HG03575 (cell line): ENCODE results near the gene PNCK.

Source experiments
- ATAC-seq: cut with Tn5 transposase; IDR thresholded peaks from one replicate; pipeline ENCODE4 v1.9.1; 2021; ENCODE audit not compliant: unreplicated experiment, insufficient number of reproducible peaks, low FRiP score; ENCODE audit errors: extremely low read depth

Gene PNCK

GRCh38 chrX:153668423-153669173 lies 5.0 kb downstream of the PNCK start:
- no peak for ATAC-seq

DNA sequence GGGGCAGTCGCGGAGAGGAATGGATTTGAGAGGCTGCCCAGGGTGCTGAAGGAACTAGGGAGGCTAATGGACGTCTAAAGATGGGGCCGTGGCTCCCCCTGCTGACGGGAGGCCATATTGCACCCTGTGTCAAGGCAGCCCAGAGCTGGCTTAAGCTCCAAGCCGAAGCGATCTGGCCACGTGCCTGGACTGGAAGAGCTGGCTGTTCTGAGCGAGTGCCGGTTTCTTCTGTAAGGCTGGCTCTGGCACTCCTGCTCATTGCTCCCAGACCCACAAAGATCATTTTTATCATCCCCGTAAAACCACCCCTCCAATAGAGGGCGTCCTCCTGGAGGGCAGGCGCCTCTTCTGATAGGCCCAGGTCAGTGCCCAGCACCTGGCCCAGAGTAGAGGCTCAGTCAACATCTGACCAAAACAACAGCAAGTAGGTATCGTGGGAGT lies 5.6 kb downstream of the PNCK start:
- no peak for ATAC-seq

DNA sequence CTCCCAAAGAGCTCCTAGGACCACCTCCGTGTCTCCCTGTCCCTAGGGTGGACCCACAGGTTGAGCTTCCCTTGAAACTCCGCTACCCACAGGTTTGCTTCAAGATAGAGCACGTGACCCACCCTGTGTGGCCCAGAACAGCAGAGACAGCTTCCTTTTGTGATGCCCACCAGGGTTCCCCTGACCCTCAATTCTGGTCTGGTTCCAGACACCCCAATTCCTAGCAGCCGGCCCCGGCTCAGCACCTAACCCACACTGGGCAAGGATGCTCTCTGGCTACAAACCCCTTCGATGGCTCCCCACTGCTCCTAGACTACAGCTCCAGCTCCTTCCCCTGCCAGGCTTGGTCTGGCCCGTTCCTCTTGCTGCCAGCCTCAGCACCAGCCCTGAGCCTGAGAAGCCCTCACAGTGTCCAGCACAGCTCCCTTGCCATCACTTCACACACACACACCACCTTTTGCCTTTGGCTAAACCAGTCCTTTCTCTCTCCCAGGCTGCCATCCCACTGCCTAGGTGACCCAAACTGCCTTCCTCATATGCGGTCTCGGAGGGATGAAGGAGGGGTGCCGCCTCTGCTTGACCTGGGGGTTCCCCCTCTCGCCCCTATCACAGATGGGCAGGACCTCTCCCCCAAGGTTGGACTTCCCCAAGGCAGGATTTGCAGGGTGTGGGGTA lies 6.2 kb downstream of the PNCK start:
- ATAC-seq, result no peak

DNA sequence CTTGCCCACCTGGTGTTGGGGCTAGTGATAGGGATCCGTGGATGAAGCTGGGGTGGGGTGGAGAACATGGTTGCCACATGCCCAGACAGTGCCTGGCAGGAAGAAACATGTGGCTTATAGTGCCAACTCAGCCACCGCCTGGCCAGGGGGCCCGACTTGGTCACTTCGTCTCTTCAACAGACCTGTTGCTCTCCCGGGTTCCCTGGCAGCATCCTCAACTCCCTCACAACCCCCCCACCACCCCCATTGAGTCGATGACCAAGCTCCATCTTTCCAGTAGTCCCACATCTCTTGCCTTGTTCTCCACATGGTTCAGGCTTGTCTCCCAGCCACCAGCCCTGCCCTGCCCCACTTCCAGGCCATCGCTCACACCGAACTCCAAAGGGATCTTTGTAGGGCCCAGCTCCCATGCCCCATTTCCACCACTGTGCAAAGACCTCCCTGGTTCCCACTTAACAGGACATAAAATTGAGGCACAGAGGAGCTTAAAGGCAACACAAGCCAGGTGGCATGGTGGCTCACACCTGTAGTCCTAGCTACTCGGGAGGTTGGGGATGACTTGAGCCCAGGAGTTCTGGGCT lies 7.8 kb downstream of the PNCK start:
- no peak for ATAC-seq

GRCh38 chrX:153662266-153662665 lies 11.3 kb downstream of the PNCK start:
- no peak for ATAC-seq

GRCh38 chrX:153659268-153659667 lies 14.3 kb downstream of the PNCK start:
- ATAC-seq, result no peak

DNA sequence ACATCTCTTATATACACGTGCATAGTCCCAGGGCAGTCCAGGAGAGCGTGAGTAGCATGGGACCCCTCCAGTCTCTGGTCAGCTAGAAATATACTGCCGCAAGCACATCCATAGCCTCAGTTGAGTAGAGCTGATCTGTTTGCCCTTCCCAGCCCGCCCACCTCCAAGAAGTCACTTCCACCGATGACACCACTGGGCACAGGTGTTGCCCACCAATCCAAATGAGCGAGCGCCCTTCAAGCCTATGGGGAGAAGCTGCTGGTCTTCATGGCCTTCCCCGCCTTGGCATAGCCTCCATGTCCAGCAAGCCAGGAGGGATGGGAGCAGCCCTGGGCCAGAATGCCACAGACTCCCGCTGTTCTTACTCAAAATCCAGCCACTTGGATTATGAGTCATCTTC lies 16.5 kb downstream of the PNCK start:
- ATAC-seq, result no peak

DNA sequence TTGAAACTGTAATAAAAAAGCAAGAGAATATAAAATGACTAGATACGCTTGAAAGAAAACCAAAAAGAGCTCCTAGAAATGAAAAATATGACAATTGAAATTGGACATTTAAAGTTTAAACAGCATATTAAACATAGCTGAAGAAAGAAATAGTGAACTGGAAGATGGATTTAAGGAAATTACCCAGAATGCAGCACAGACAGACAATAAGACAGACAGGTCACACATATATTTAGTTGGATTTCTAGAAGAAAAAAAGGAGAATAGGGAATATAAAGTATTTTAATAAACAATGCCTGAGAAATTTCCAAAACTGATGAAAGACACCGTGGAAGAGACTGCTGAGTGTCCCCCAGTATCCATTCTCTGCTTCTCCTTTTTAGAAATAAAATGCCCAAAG lies 20.1 kb downstream of the PNCK start:
- no peak for ATAC-seq

- ATAC-seq, result no peak
Observed at GRCh38 chrX:153651540-153652079, 22.0 kb downstream of the PNCK start.

DNA sequence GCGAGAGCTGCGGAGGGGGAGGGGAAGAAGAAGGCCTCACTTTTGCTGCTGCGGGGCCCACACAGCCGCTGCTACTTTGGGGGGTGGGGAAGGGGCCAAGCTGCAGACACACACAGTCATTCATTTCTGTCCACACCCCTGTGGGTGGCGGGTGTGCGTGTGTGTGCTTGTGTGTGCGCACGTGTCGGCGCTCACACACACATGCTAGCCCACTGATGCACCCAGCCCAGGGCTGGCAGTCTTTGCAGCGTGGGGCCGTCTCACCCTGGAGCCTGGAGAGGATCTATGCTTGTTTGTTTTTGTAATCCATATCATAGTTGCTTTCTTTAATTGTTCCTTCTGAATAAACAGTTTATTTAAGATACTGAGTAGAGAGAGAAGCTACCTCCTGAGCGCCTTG lies 22.7 kb downstream of the PNCK start:
- ATAC-seq, result no peak

DNA sequence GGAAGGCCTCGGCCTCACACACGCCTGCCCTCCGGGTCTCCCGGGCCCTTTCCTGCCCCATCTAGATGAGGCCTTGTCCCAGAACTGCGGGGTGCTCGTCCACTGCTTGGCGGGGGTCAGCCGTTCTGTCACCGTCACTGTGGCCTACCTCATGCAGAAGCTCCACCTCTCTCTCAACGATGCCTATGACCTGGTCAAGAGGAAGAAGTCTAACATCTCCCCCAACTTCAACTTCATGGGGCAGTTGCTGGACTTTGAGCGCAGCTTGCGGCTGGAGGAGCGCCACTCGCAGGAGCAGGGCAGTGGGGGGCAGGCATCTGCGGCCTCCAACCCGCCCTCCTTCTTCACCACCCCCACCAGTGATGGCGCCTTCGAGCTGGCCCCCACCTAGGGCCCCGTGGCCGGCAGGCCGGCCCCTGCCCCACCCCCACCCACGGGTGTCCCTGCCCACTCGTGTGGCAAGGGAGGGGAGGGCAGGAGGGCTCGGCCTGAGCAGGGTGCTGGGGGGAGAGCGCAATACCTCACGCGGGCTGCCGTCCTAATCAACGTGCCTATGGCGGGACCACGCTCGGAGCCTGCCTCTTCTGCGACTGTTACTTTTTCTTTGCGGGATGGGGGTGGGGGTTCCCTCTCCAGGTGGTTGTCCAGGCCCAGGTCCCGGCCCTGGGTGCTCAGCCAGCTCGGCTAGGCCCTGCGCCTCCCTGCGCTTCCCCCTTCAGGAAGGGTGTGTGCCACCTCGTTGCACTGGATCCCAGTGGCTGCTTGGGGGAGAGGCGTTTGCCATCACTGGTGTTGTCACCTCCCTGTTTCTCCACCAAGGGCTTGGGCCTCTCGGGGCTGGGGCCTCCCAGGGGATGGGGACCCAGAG lies 23.5 kb downstream of the PNCK start:
- no peak for ATAC-seq

DNA sequence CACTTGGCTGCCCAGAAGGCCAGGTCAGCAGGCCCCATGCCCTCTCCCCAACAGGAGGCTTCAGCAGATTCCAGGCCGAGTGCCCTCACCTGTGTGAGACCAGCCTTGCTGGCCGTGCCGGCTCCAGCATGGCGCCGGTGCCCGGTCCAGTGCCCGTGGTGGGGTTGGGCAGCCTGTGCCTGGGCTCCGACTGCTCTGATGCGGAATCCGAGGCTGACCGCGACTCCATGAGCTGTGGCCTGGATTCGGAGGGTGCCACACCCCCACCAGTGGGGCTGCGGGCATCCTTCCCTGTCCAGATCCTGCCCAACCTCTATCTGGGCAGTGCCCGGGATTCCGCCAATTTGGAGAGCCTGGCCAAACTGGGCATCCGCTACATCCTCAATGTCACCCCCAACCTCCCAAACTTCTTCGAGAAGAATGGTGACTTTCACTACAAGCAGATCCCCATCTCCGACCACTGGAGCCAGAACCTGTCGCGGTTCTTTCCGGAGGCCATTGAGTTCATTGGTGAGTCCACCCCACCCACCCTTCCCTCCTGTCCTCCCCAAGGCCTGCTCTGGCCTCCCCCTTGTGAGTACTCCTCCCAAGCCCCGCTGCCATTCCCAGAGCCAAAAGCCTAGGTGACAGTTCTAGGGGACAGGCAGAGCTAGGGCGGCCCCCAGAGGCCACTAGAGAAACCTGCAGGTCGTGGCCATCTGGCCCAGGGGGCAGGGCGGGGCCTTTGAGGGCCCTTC lies 24.3 kb downstream of the PNCK start:
- ATAC-seq, result no peak

GRCh38 chrX:153648358-153649177 lies 25.0 kb downstream of the PNCK start:
- ATAC-seq, result no peak

DNA sequence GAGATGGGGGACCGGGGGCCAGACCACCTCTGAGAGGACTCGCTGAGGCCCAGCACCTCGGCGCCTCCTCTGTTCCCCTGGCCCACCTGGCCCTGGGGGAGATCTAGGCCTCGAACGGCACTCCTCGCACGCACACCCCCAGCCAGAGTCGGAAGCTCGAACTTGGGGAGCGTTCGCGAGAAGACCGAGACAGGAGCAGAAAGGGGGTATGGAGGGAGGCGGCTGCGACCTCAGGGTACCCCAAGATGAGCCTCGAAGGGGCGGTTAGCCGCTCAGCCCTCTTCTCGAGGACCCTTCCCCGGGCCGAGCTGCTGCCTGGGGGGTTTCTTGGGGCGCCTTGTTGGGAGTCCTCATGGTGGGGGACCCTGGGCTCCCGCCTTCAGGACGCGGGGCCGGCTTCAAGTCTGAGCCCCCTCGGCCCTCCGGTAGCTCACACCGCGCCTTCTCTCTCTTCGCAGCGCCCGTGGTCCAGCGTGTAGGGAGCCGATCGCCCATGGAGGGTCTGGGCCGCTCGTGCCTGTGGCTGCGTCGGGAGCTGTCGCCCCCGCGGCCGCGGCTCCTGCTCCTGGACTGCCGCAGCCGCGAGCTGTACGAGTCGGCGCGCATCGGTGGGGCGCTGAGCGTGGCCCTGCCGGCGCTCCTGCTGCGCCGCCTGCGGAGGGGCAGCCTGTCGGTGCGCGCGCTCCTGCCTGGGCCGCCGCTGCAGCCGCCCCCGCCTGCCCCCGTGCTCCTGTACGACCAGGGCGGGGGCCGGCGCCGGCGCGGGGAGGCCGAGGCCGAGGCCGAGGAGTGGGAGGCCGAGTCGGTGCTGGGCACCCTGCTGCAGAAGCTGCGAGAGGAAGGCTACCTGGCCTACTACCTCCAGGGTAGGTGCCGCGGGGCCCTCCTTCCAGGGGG lies 25.9 kb downstream of the PNCK start:
- no peak for ATAC-seq

GRCh38 chrX:153646620-153647373 lies 26.8 kb downstream of the PNCK start, which contains the start of gene DUSP9:
Gene DUSP9 (plus strand): TSS chrX:153647203. CDS start chrX:153647954, 751 bp downstream.
- no peak for ATAC-seq

DNA sequence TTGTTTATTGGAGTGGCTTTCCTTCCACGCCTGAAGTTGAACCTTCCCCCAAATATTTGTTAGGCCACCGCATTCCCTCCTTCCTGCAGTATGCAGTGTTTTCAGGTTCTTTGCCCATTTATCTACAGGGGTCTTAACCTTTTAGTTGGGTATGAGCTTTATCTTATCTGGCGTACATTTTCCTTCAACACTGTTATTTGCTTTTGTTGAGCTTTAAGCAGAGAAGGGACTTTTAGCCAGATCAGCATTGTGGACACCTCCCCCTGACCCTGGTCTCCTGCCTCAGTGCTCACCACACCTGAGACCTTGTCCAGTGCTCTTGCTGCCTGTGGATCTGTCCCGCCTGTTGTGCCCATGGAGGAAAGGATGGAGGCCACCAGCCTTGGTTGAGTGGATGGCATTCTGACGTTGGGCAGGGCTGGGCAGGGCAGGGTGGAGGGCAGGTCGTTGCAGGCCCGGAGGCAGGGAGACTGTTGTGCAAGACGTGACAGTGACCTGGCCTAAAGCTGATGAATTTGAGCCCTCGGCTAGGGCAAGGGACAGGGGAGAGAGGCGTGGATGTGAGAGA lies 27.6 kb downstream of the PNCK start:
- no peak for ATAC-seq
